ENCODE data around the gene FBXO10. TPM values are rescaled to one million over a fixed set of nuclear protein-coding genes. Genes with fewer than 3 reads are reported as not detected.
A peak's percentile ranks its signal among the peaks of the same experiment; 100 is the strongest.
"Not testable (repeated sequence)": the region's sequence is repeated elsewhere in the genome, so short reads cannot be mapped to it uniquely, and the experiment has no call there.

The FBXO10 gene
- total RNA-seq, 4 donors from 2014 or later = 6.6 to 17.5 (median 12.2) TPM

- Histone ChIP-seq H3K4me1 (peaks cover 0 to 2% of the 10 kb centered on the region in 2 donors), H3K4me3 (replicated peaks in 1 of 3) (no peak overlapping the region), H3K9me3 (no peaks in the 10 kb centered on the region), H3K36me3 (no peaks in the 10 kb centered on the region), H3K27ac (no peak overlapping the region), H3K27me3 (no peaks in the 10 kb centered on the region)
- TF ChIP-seq POLR2A (IDR thresholded peaks at IDR 0.05) (no peak), CTCF (IDR thresholded peaks at IDR 0.05) (no peak)
- DNase-seq = no peak
- intact Hi-C loops (cut with DNase I) = no loop called here
These were observed 32.1 kb upstream of the FBXO10 start for GRCh38 chr9:37608250-37608649.

GRCh38 chr9:37604296-37604695, 28.1 kb upstream of the FBXO10 start:
- intact Hi-C loops (cut with DNase I) = no loop called here
- no peaks in the 10 kb centered on the region for H3K27me3 ChIP-seq
- no peak overlapping the region for H3K4me3 ChIP-seq (replicated peaks in 1 of 3)
- H3K4me1 ChIP-seq = peaks cover 0 to 12% of the 10 kb centered on the region in 2 donors
- no peak overlapping the region for H3K27ac ChIP-seq
- no peak for DNase-seq
- WGBS, 2 donors = 81 to 85% methylated on average over 1 of the region's 1 CpG
- H3K9me3 ChIP-seq = no peaks in the 10 kb centered on the region
- H3K36me3 ChIP-seq = no peaks in the 10 kb centered on the region
- no peak for TF ChIP-seq POLR2A (IDR thresholded peaks at IDR 0.05)
- no peak for TF ChIP-seq CTCF (IDR thresholded peaks at IDR 0.05)

- H3K4me3 ChIP-seq (replicated peaks in 1 of 3) = no peak overlapping the region
- intact Hi-C loops (cut with DNase I) = no loop called here
- H3K9me3 ChIP-seq = no peaks in the 10 kb centered on the region
- H3K27ac ChIP-seq = no peak overlapping the region
- DNase-seq = peak; percentile 73 to 79
- TF ChIP-seq POLR2A (IDR thresholded peaks at IDR 0.05) (no peak), CTCF (IDR thresholded peaks at IDR 0.05) (no peak)
- no peaks in the 10 kb centered on the region for H3K36me3 ChIP-seq
- 23 to 27% methylated on average over 5 of the region's 5 CpGs for WGBS, 2 donors
- peaks cover 0 to 12% of the 10 kb centered on the region in 2 donors for H3K4me1 ChIP-seq
- no peaks in the 10 kb centered on the region for H3K27me3 ChIP-seq
These were observed 26.6 kb upstream of the FBXO10 start for GRCh38 chr9:37602817-37603216.

GRCh38 chr9:37602061-37602460, 25.9 kb upstream of the FBXO10 start:
- H3K27me3 ChIP-seq; DNase-seq; H3K36me3 ChIP-seq; H3K9me3 ChIP-seq; H3K4me3 ChIP-seq (replicated peaks in 1 of 3); intact Hi-C loops (cut with DNase I): not testable (repeated sequence)
- H3K27ac ChIP-seq = peak overlapping the region in 1 of 3 donors; percentile 4
- peaks cover 0 to 12% of the 10 kb centered on the region in 2 donors for H3K4me1 ChIP-seq
- 91 to 93% methylated on average over 4 of the region's 4 CpGs for WGBS, 2 donors

- no peaks in the 10 kb centered on the region for H3K9me3 ChIP-seq
- 55 to 67% methylated on average over 2 of the region's 2 CpGs for WGBS, 2 donors
- TF ChIP-seq CTCF (IDR thresholded peaks at IDR 0.05) = no peak
- no peak for TF ChIP-seq POLR2A (IDR thresholded peaks at IDR 0.05)
- intact Hi-C loops (cut with DNase I) = no loop called here
- H3K36me3 ChIP-seq = no peaks in the 10 kb centered on the region
- peaks cover 5 to 9% of the 10 kb centered on the region in 2 donors for H3K4me1 ChIP-seq
- no peaks in the 10 kb centered on the region for H3K27me3 ChIP-seq
- no peak for DNase-seq
- no peak overlapping the region for H3K4me3 ChIP-seq (replicated peaks in 1 of 3)
- H3K27ac ChIP-seq = no peak overlapping the region
These were observed 20.3 kb upstream of the FBXO10 start for GRCh38 chr9:37596504-37596903.

Data from thyroid gland (tissue), 4 donors.